Kidney (tissue), 14 donors: ENCODE measurements around the gene TIAM2. TPM values are rescaled to one million over a fixed set of nuclear protein-coding genes. Genes with fewer than 3 reads are reported as not detected.

Source experiments
- DNase-seq, 5 donors: peaks; one replicate each; pipeline ENCODE4 v3.0.0-alpha.2; 2013 to 2020
- FAIRE-seq: peaks from 2 replicates; lab custom pipeline; 2012; peaks lifted over from hg19 to GRCh38; lab: Jason Lieb, UNC
- H3K27ac ChIP-seq, 2 donors: one replicate each; pipeline ENCODE4 v1.7.0; 2013; ENCODE audit warnings: low read depth in 2 of 2, low read length in 2 of 2, inconsistent platforms in 1 of 2
- H3K27me3 ChIP-seq: one replicate; pipeline ENCODE4 v1.7.1; 2013; ENCODE audit warnings: low read length, inconsistent platforms; ENCODE audit not compliant: control insufficient read depth, insufficient read depth
- H3K36me3 ChIP-seq, 3 donors: one replicate each; pipeline versions ENCODE4 v1.7.0 to v1.7.1; 2013; ENCODE audit warnings: low read length in 3 of 3, control low read depth in 1 of 3, inconsistent platforms in 1 of 3; ENCODE audit not compliant: insufficient read depth in 3 of 3, control insufficient read depth in 2 of 3
- H3K4me1 ChIP-seq, 3 donors: one replicate each; pipeline versions ENCODE4 v1.7.0 to v1.7.1; 2013; ENCODE audit warnings: low read length in 3 of 3, inconsistent platforms in 1 of 3, low read depth in 1 of 3; ENCODE audit not compliant: control insufficient read depth in 2 of 3, insufficient read depth in 2 of 3
- H3K4me3 ChIP-seq, 3 donors: one replicate each; pipeline versions ENCODE4 v1.7.0 to v1.8.1; 2013; ENCODE audit warnings: low read length in 3 of 3, control low read depth in 1 of 3, inconsistent platforms in 1 of 3
- H3K9ac ChIP-seq, 3 donors: one replicate each; pipeline versions ENCODE4 v1.7.0 to v1.7.1; 2013; ENCODE audit warnings: low read length in 3 of 3, control low read depth in 1 of 3, inconsistent platforms in 1 of 3
- H3K9me3 ChIP-seq, 3 donors: one replicate each; pipeline versions ENCODE4 v1.7.0 to v1.7.1; 2013; ENCODE audit warnings: low read length in 3 of 3, control low read depth in 1 of 3, inconsistent platforms in 1 of 3; ENCODE audit not compliant: control insufficient read depth in 2 of 3, insufficient read depth in 1 of 3
- CTCF ChIP-seq: IDR thresholded peaks from 3 replicates; pipeline ENCODE4 v1.5.1; 2012; ENCODE audit warnings: mild to moderate bottlenecking, moderate library complexity, borderline replicate concordance; ENCODE audit not compliant: insufficient read depth; ENCODE audit errors: extremely low read depth
- intact Hi-C: fragments of 100-400 bp; cut with DNase I; formaldehyde crosslinking; loops from one replicate; pipeline ENCODE4 v1.11.1; 2022
- polyA plus RNA-seq: library from polyadenylated mRNA; stranded (reverse); fragments of 350-450 nt; fragmentation: Illumina TruSeq; extraction: RNeasy Lipid Tissue Mini Kit (QIAGEN cat#74804); gene quantifications from one replicate; pipeline ENCODE4 v1.2.3, GENCODE V29; 2014; ENCODE audit warnings: low read depth, low replicate concordance; ENCODE audit not compliant: insufficient read depth
- total RNA-seq: library from RNA; stranded (reverse); fragmentation: NEBNext Ultra II Directional; extraction: Animal tissue kit (Norgen Biotek cat#: 25700); gene quantifications from one replicate; pipeline ENCODE4 v1.2.1, GENCODE V29; 2021
- donor health status: control.
- donor health status: control.
- donor health status: control.
- donor health status: control.
- donor health status: control.
- donor health status: DM: yes; HTN: yes; CAD: no.
- donor health status: Normal renal cell carcinoma (clear cell type).

TIAM2 gene
- total and polyA plus RNA-seq, 2 donors from 2014 or later, result 6.8 to 7.6 TPM

- H3K9me3 ChIP-seq, result no peaks in the 10 kb centered on the region
- H3K9ac ChIP-seq, result no peak overlapping the region
- H3K4me3 ChIP-seq, result no peak overlapping the region
- no peaks in the 10 kb centered on the region for H3K27me3 ChIP-seq
- DNase-seq (no peak), FAIRE-seq (no peak)
- no peak overlapping the region for H3K27ac ChIP-seq
- H3K36me3 ChIP-seq, result no peaks in the 10 kb centered on the region
- intact Hi-C loops, result no loop called here
- no peaks in the 10 kb centered on the region for H3K4me1 ChIP-seq
- no peak for TF ChIP-seq CTCF
Observed at GRCh38 chr6:155056756-155057155, 61.6 kb downstream of the TIAM2 start.

GRCh38 chr6:155061381-155061780, 66.3 kb downstream of the TIAM2 start:
- Histone ChIP-seq H3K9ac (no peak overlapping the region), H3K36me3 (no peaks in the 10 kb centered on the region), H3K4me3 (no peak overlapping the region), H3K4me1 (no peaks in the 10 kb centered on the region), H3K27me3 (no peaks in the 10 kb centered on the region), H3K27ac (no peak overlapping the region), H3K9me3 (no peaks in the 10 kb centered on the region)
- no peak for FAIRE-seq
- intact Hi-C loops, result no loop called here
- no peak for TF ChIP-seq CTCF
- DNase-seq, result no peak

DNA sequence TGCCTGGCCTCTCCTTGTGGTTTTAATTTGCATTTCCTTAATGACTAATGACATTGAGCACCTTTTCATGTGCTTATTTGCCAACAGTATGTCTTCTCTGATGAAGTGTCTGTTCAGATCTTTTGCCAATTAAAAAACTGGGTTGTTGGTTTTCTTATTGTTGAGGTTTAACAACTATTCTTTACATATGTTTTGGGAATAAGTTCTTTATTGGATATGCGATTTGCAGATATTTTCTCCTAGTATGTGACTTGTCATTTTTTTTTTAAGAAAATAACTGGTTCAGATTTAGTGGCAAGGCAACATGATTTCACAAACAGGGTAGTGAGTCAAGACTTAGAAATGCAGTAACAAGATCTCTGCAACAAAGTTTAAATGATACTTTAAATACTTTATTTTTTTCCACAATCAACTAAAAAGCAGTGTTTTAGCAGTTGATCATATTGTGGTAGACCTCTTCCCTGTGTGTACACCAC, 67.8 kb downstream of the TIAM2 start:
- intact Hi-C loops, result no loop called here
- Histone ChIP-seq H3K27me3 (no peaks in the 10 kb centered on the region), H3K4me1 (no peaks in the 10 kb centered on the region), H3K4me3 (no peak overlapping the region), H3K36me3 (no peaks in the 10 kb centered on the region), H3K9me3 (no peaks in the 10 kb centered on the region), H3K27ac (no peak overlapping the region), H3K9ac (no peak overlapping the region)
- TF ChIP-seq CTCF, result no peak
- DNase-seq, result no peak
- FAIRE-seq, result no peak

DNA sequence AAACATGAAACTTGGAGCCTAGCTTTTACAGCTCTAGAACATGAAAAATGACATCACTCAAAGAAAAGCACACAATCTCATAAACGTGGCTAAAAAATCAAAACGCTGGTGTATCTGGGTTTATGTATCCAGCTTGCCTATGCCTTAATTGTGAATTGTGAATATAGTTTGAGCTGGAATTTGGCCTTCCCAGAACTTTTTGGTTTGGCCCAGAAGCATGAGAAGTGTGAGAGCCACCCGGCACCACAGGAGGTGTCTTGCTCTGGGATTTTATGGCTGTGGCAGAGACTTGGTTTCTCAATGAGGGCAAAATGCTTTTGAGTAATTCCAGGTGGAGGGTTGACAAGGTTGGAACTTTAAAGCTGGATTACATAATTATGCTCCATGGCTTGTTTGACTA, 69.2 kb downstream of the TIAM2 start:
- H3K27me3 ChIP-seq, result no peaks in the 10 kb centered on the region
- no peaks in the 10 kb centered on the region for H3K36me3 ChIP-seq
- no peak overlapping the region for H3K4me3 ChIP-seq
- no peak for DNase-seq
- H3K9ac ChIP-seq, result no peak overlapping the region
- no peak for FAIRE-seq
- H3K4me1 ChIP-seq, result no peaks in the 10 kb centered on the region
- no peaks in the 10 kb centered on the region for H3K9me3 ChIP-seq
- intact Hi-C loops, result no loop called here
- no peak for TF ChIP-seq CTCF
- no peak overlapping the region for H3K27ac ChIP-seq
